ENCODE results near the gene TIAM1.

- TF ChIP-seq GATA2 (IDR thresholded peaks at IDR 0.05; ENCODE audit: low read depth, low read length) = no peak
- no peak for TF ChIP-seq GATA3 (IDR thresholded peaks at IDR 0.05; ENCODE audit: low read depth, low read length)
These were observed 30.3 kb upstream of the TIAM1 start for GRCh38 chr21:31374395-31374794.

All from SH-SY5Y (cell line).